Activated naive CD8-positive, alpha-beta T cell treated with anti-CD3 and anti-CD28 coated beads, Interleukin-2, amount 10 ng/mL, durations not matched to agents 7 days and 5 days (primary cell): ENCODE data around the gene PABPN1. TPM values are rescaled to one million over a fixed set of nuclear protein-coding genes. Genes with fewer than 3 reads are reported as not detected.

ENCODE experiments used
- ATAC-seq: fragments of 150-1000 bp; cut with Tn5 transposase; one replicate; pipeline ENCODE4 v1.10.0; 2021; ENCODE audit warnings: low read depth, moderate library complexity
- POLR2A ChIA-PET: fragments of 350-600 bp; sonication (Branson Sonifier 250); formaldehyde crosslinking; loops from one replicate; lab custom pipeline; 2021; ENCODE audit warnings: antibody characterized with exemption; lab: Charles Lee
- DNase-seq: peaks from one replicate; pipeline ENCODE4 v3.0.0; 2021
- H3K27ac Mint-ChIP-seq: one replicate; pipeline ENCODE4 v1.8.0; 2022; ENCODE audit warnings: mild to moderate bottlenecking, mixed read lengths
- H3K27me3 Mint-ChIP-seq: one replicate; pipeline ENCODE4 v1.8.0; 2022; ENCODE audit warnings: mild to moderate bottlenecking, moderate library complexity, mixed read lengths
- H3K36me3 Mint-ChIP-seq: one replicate; pipeline ENCODE4 v1.8.0; 2021; ENCODE audit warnings: mild to moderate bottlenecking, mixed read lengths
- H3K4me1 Mint-ChIP-seq: one replicate; pipeline ENCODE4 v1.8.0; 2021; ENCODE audit warnings: mixed read lengths
- H3K4me3 Mint-ChIP-seq: one replicate; pipeline ENCODE4 v1.8.0; 2022; ENCODE audit warnings: mild to moderate bottlenecking, moderate library complexity, mixed read lengths
- H3K9me3 Mint-ChIP-seq: one replicate; pipeline ENCODE4 v1.8.0; 2021; ENCODE audit warnings: mixed read lengths
- total RNA-seq, 2 experiments: library from RNA; stranded (reverse); gene quantifications; one replicate each; pipeline ENCODE4 v1.2.3, GENCODE V29; 2021

The PABPN1 gene
- total RNA-seq, 2 experiments from 2014 or later = 207 to 208 TPM

GRCh38 chr14:23360496-23360895 is 39.2 kb downstream of the PABPN1 start:
- no peaks in the 10 kb centered on the region for H3K9me3 Mint-ChIP-seq
- H3K27me3 Mint-ChIP-seq = peaks cover 24% of the 10 kb centered on the region
- H3K4me3 Mint-ChIP-seq = no peak overlapping the region
- no peak for DNase-seq
- no peak overlapping the region for H3K27ac Mint-ChIP-seq
- no peaks in the 10 kb centered on the region for H3K36me3 Mint-ChIP-seq
- POLR2A ChIA-PET = no interaction called here
- ATAC-seq = no peak
- no peaks in the 10 kb centered on the region for H3K4me1 Mint-ChIP-seq

GRCh38 chr14:23361320-23361719 is 40.1 kb downstream of the PABPN1 start:
- Mint-ChIP-seq H3K27ac (no peak overlapping the region), H3K4me3 (no peak overlapping the region), H3K9me3 (no peaks in the 10 kb centered on the region), H3K27me3 (peaks cover 24% of the 10 kb centered on the region), H3K36me3 (no peaks in the 10 kb centered on the region), H3K4me1 (no peaks in the 10 kb centered on the region)
- ATAC-seq (no peak), DNase-seq (no peak)
- POLR2A ChIA-PET = no interaction called here

GRCh38 chr14:23361763-23362162 is 40.5 kb downstream of the PABPN1 start:
- POLR2A ChIA-PET = no interaction called here
- Mint-ChIP-seq H3K36me3 (no peaks in the 10 kb centered on the region), H3K4me3 (no peak overlapping the region), H3K27me3 (peaks cover 29% of the 10 kb centered on the region), H3K9me3 (no peaks in the 10 kb centered on the region), H3K27ac (no peak overlapping the region), H3K4me1 (no peaks in the 10 kb centered on the region)
- DNase-seq (no peak), ATAC-seq (no peak)

GRCh38 chr14:23362200-23362599 is 40.9 kb downstream of the PABPN1 start:
- no peaks in the 10 kb centered on the region for H3K9me3 Mint-ChIP-seq
- POLR2A ChIA-PET = no interaction called here
- no peak for DNase-seq
- H3K27ac Mint-ChIP-seq = no peak overlapping the region
- no peak overlapping the region for H3K4me3 Mint-ChIP-seq
- no peaks in the 10 kb centered on the region for H3K36me3 Mint-ChIP-seq
- no peak for ATAC-seq
- peaks cover 33% of the 10 kb centered on the region for H3K27me3 Mint-ChIP-seq
- H3K4me1 Mint-ChIP-seq = no peaks in the 10 kb centered on the region

GRCh38 chr14:23364164-23365035 is 43.1 kb downstream of the PABPN1 start:
- no peaks in the 10 kb centered on the region for H3K4me1 Mint-ChIP-seq
- H3K4me3 Mint-ChIP-seq = peak overlapping the region; percentile 9
- no peak for ATAC-seq
- H3K9me3 Mint-ChIP-seq = no peaks in the 10 kb centered on the region
- H3K27me3 Mint-ChIP-seq = peaks cover 50% of the 10 kb centered on the region
- H3K36me3 Mint-ChIP-seq = no peaks in the 10 kb centered on the region
- DNase-seq = no peak
- H3K27ac Mint-ChIP-seq = no peak overlapping the region
- POLR2A ChIA-PET = no interaction called here

GRCh38 chr14:23365036-23365731 is 43.9 kb downstream of the PABPN1 start, which contains the start of gene EFS:
EFS (minus strand) TSS chr14:23365172; CDS start chr14:23365025, 147 bp downstream.
- POLR2A ChIA-PET = no interaction called here
- Mint-ChIP-seq H3K36me3 (no peaks in the 10 kb centered on the region), H3K27me3 (peaks cover 51% of the 10 kb centered on the region), H3K27ac (no peak within 1 kb of the TSS), H3K4me1 (no peaks in the 10 kb centered on the region), H3K9me3 (no peaks in the 10 kb centered on the region), H3K4me3 (peak within 1 kb of the TSS; percentile 9)
- ATAC-seq (no peak), DNase-seq (no peak)

- H3K27ac Mint-ChIP-seq = no peak overlapping the region
- H3K4me3 Mint-ChIP-seq = no peak overlapping the region
- DNase-seq = no peak
- no peaks in the 10 kb centered on the region for H3K4me1 Mint-ChIP-seq
- no peak for ATAC-seq
- H3K9me3 Mint-ChIP-seq = no peaks in the 10 kb centered on the region
- peaks cover 51% of the 10 kb centered on the region for H3K27me3 Mint-ChIP-seq
- H3K36me3 Mint-ChIP-seq = no peaks in the 10 kb centered on the region
- POLR2A ChIA-PET = no interaction called here
Observed at GRCh38 chr14:23365732-23366425, 44.6 kb downstream of the PABPN1 start.

GRCh38 chr14:23366426-23366921 is 45.2 kb downstream of the PABPN1 start:
- H3K36me3 Mint-ChIP-seq = no peaks in the 10 kb centered on the region
- DNase-seq (no peak), ATAC-seq (no peak)
- POLR2A ChIA-PET = no interaction called here
- H3K9me3 Mint-ChIP-seq = peaks cover under 1% of the 10 kb centered on the region
- H3K27me3 Mint-ChIP-seq = peaks cover 51% of the 10 kb centered on the region
- H3K4me1 Mint-ChIP-seq = peaks cover 4% of the 10 kb centered on the region
- H3K4me3 Mint-ChIP-seq = no peak overlapping the region
- no peak overlapping the region for H3K27ac Mint-ChIP-seq

- no peak overlapping the region for H3K27ac Mint-ChIP-seq
- DNase-seq = no peak
- H3K4me3 Mint-ChIP-seq = no peak overlapping the region
- H3K9me3 Mint-ChIP-seq = peaks cover 2% of the 10 kb centered on the region
- ATAC-seq = no peak
- peaks cover 13% of the 10 kb centered on the region for H3K4me1 Mint-ChIP-seq
- peaks cover 27% of the 10 kb centered on the region for H3K27me3 Mint-ChIP-seq
- H3K36me3 Mint-ChIP-seq = no peaks in the 10 kb centered on the region
- POLR2A ChIA-PET = interaction anchor here (0.6 kb wide), 1 partner anchor 856 kb away, joined by 8 read pairs; no protein-coding TSS in a partner anchor
Observed at GRCh38 chr14:23370221-23370620, 49.0 kb downstream of the PABPN1 start.

GRCh38 chr14:23371865-23372264 is 50.6 kb downstream of the PABPN1 start:
- POLR2A ChIA-PET = interaction anchor here (0.9 kb wide), 1 partner anchor 43 kb away, joined by 3 read pairs; no protein-coding TSS in a partner anchor
- Mint-ChIP-seq H3K27ac (peak overlapping the region; percentile 80), H3K36me3 (no peaks in the 10 kb centered on the region), H3K27me3 (peaks cover 22% of the 10 kb centered on the region), H3K9me3 (peaks cover 2% of the 10 kb centered on the region), H3K4me3 (peak overlapping the region; percentile 54), H3K4me1 (peaks cover 13% of the 10 kb centered on the region)
- ATAC-seq (peak; percentile 67), DNase-seq (no peak)

- Mint-ChIP-seq H3K9me3 (peaks cover 2% of the 10 kb centered on the region), H3K4me3 (peak within 1 kb of the TSS; percentile 54), H3K4me1 (peaks cover 15% of the 10 kb centered on the region), H3K27ac (peak within 1 kb of the TSS; percentile 80), H3K36me3 (no peaks in the 10 kb centered on the region), H3K27me3 (peaks cover 15% of the 10 kb centered on the region)
- ATAC-seq = no peak
- POLR2A ChIA-PET = interaction anchor here (0.9 kb wide), 1 partner anchor 43 kb away, joined by 3 read pairs; no protein-coding TSS in a partner anchor
- DNase-seq = no peak
Observed at GRCh38 chr14:23372509-23372908, 51.3 kb downstream of the PABPN1 start, which contains the start of gene IL25. IL25 (plus strand) TSS chr14:23372809.

GRCh38 chr14:23373041-23373440 is 51.8 kb downstream of the PABPN1 start:
- Mint-ChIP-seq H3K36me3 (no peaks in the 10 kb centered on the region), H3K4me1 (peaks cover 19% of the 10 kb centered on the region), H3K9me3 (peaks cover 2% of the 10 kb centered on the region), H3K27ac (no peak overlapping the region), H3K4me3 (no peak overlapping the region), H3K27me3 (peaks cover 10% of the 10 kb centered on the region)
- ATAC-seq = no peak
- DNase-seq = no peak
- POLR2A ChIA-PET = no interaction called here
